Posterior vena cava (tissue), 2 donors: ENCODE data around the gene CDK6. TPM values are rescaled to one million over a fixed set of nuclear protein-coding genes. Genes with fewer than 3 reads are reported as not detected.

Source experiments
- DNase-seq: peaks from one replicate; pipeline ENCODE4 v3.0.0-alpha.2; 2020; ENCODE audit warnings: low spot score
- intact Hi-C, 2 donors: fragments of 100-400 bp; cut with DNase I; formaldehyde crosslinking; loops; one replicate each; pipeline versions ENCODE4 v1.14.1 to v1.14.2; 2022 to 2023
- total RNA-seq, 2 donors: library from RNA; stranded (reverse); fragmentation: NEBNext Ultra II Directional; extraction: Animal tissue kit (Norgen Biotek cat#: 25700); gene quantifications; one replicate each; pipeline ENCODE4 v1.2.1, GENCODE V29; 2021
- donor health status: DM: yes; HTN: yes; CAD: no.
- donor health status: DM: yes; HTN: yes; CAD: no.

Gene CDK6
- total RNA-seq, 2 donors from 2014 or later, result 19.1 to 24.9 TPM

DNA sequence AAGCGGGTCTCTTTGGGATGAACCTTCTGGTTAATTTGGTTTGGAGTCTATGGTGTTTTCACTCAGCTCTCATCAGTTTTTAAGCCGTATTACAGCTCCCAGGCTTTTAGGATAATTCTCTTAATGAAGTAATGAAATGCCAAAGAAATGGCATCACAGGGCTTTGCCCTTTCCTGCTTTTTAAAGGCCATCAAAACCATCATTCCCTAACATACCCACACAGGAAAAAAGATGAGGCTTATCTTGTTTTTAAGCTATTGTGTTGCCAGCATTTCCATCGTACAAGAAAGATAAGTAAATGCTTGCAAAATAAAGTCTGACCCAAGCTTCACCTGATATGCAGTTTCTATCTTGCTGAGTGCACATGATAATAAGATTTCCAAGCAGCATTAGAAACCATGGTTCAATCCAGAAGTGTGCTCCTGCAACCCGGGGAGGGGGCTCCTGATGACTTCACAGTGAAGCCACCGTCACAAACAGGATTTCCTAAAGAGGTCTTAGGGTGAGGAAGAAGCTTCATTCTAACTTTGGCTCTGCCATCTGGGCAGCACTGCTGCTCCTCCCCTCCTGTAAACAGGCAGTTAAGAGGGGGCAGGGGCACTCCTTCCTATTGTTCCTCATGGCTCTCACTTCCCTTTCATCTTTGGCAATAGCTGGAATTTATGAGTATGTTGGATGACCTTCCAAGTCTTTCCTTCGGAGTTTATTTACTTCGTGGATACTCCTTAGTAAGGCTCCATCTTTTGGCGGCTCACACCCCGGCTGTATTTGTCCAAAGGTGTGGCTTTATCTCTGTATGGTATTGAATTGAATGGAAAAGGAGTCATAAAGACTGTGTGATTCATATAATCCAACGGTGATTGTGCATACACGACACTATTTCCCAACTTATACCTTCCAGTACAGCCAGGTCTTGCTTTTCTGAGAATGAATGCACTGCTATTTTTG is 191.0 kb downstream of the CDK6 start:
- no peak for DNase-seq
- intact Hi-C loops, result loop anchor here in 1 of 2 donors (10.0 kb wide), 1 partner anchor 49 kb away; no protein-coding TSS in a partner anchor

- DNase-seq, result no peak
- intact Hi-C loops, result loop anchor here in 1 of 2 donors (10.0 kb wide), 1 partner anchor 50 kb away; no protein-coding TSS in a partner anchor
Measured at GRCh38 chr7:92644406-92645113, 191.8 kb downstream of the CDK6 start.

- intact Hi-C loops, result loop anchor here in 1 of 2 donors (10.0 kb wide), 1 partner anchor 51 kb away; no protein-coding TSS in a partner anchor
- DNase-seq, result no peak
Measured at GRCh38 chr7:92643821-92644220, 192.6 kb downstream of the CDK6 start.

- intact Hi-C loops, result loop anchor here in 1 of 2 donors (10.0 kb wide), 1 partner anchor 53 kb away; no protein-coding TSS in a partner anchor
- no peak for DNase-seq
Measured at GRCh38 chr7:92641921-92642511, 194.4 kb downstream of the CDK6 start.

- intact Hi-C loops, result loop anchor here in 1 of 2 donors (10.0 kb wide), 2 partner anchors 55 to 195 kb away; partner anchors contain the start of gene CDK6
Measured at GRCh38 chr7:92639966-92640365, 196.4 kb downstream of the CDK6 start.

GRCh38 chr7:92639213-92639896 is 197.0 kb downstream of the CDK6 start:
- intact Hi-C loops, result loop anchor here in 1 of 2 donors (10.0 kb wide), 1 partner anchor 195 kb away; the partner anchor contains the start of gene CDK6
- no peak for DNase-seq

More at GRCh38 chr7:92639966-92640365, 196.4 kb downstream of the CDK6 start:
- DNase-seq, result no peak

- intact Hi-C loops, result loop anchor here in 1 of 2 donors (10.0 kb wide), 1 partner anchor 199 kb away; the partner anchor contains the start of gene CDK6
- DNase-seq, result no peak
Measured at GRCh38 chr7:92636018-92636560, 200.3 kb downstream of the CDK6 start.

DNA sequence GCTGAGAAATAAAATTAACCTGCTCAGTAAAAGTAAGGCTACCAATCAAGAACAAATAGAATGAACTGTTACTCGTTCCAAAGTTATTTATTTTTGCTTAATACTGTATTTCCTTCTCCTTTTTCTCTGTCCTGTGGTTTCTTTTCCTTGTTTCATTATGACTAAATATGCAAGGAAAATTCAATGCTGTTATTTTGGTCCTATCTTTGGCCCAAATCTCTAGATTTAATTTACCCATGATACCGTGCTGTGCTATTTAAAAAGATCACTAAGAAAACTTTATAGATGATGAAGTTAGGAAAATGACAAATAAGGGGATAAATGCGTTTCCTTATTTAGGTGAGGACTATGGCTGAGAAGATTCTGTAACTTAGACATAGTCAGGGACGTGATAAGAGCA is 200.8 kb downstream of the CDK6 start:
- DNase-seq, result no peak
- intact Hi-C loops, result loop anchor here in 1 of 2 donors (10.0 kb wide), 1 partner anchor 199 kb away; the partner anchor contains the start of gene CDK6

DNA sequence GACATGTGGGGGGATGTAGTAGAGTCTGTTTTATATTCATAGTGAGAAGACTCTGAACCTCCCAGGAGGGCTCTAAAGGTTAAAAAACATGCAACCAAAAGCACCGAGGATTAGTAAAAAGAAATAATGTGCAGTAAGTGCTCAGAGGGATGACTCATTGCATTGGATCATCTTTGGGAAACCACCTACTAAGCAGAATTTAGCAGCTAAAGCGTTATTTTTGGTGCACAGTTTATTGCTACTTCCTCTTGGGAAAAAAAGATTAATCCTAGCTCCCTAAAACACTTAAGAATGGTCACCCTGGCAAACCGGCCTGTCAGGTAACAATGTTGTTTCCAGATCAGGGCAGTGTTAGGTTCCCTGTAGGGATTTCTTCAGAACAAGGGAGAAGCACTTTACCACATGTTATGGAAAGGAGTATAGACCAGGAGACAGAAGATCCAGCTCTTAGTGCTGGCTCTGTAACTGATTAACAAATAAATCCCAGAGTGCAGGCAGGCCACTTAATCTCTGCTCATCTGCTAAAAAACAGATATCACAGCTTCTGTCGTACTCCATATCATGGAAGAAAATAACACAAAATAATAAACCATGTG is 201.4 kb downstream of the CDK6 start:
- no peak for DNase-seq
- intact Hi-C loops, result loop anchor here in 1 of 2 donors (10.0 kb wide), 1 partner anchor 200 kb away; the partner anchor contains the start of gene CDK6

GRCh38 chr7:92634205-92634604 is 202.2 kb downstream of the CDK6 start:
- intact Hi-C loops, result loop anchor here in 1 of 2 donors (10.0 kb wide), 1 partner anchor 201 kb away; the partner anchor contains the start of gene CDK6
- DNase-seq, result no peak

DNA sequence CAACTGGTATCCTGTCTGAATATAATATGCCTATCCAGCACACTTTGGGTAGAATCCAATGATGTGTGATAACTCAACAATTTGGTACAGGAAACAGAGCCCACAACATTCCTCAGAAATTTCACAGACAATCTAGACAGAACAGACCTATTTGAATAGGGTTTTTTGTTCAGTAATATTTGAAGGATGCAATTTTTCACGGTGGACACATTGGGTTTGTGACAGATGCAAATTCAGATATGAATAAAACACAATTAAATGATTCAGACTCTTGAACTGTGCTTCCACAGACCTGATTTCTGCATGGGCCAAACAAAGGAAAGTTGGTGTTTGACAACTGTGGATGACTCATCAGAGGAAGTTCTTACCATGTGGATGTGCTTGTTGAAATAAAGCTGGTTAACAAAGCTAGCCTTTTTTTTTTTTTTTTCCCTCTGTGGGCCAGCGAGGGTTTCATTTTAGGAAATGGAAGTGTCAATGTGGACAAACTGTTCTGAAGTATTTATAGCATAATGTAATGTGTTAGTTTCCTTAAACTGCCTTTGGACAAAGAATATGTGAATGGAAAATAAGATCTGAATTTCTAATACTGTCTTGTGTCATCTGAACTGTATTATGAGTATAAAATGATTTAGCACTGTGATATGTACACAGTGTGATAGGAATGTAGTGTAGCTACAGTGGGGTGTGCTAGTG is 203.0 kb downstream of the CDK6 start:
- intact Hi-C loops, result loop anchor here in 1 of 2 donors (10.0 kb wide), 1 partner anchor 201 kb away; the partner anchor contains the start of gene CDK6

DNA sequence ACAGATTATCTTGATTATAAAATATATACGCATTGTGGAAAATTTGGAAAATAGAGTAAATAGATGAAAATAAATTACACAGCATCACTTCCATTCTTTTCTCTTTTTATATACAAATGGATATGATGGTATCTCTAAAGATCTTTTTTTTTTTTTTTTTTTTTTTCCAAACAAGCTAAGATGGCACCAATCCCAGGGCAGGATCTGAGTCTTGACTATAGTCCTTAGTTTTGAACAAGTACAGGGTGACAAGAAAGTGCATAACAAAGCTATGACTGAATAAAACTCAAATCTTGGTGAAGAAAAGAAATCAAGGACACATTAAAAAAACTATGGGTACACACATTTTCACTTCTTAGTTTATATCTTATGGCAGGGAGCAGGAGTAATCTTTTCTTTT is 203.6 kb downstream of the CDK6 start:
- intact Hi-C loops, result loop anchor here in 1 of 2 donors (10.0 kb wide), 1 partner anchor 202 kb away; the partner anchor contains the start of gene CDK6
- DNase-seq, result no peak

More for the DNA sequence above, 203.0 kb downstream of the CDK6 start:
- no peak for DNase-seq

DNA sequence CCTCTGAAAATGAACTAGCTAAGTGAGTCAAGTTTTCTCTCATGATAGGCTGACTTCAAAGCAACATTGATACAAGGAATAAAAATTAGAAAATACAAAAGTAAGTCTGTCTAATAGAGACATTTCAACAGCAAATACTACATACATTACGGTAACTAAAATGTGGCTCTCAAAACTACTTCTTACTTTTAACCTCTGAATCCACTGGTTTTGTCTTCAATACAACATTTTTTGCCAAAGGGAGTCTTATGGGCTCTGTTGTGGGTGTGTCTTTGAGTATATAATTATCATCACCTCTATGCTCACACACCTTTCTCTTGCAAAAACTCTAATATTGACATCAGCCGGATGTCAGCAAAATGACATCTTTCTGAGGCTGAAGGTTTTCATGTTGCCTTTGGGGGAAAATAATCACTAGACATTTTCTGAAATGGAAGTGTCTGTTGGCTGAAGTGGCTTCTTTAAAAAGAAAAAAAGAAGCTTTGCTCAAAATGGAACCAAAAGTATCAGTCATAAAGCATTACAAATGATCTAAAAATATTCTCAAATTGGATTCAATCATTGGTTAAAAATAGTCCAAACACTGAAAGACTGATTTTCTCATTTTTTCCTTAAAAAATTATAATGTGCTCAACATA is 204.4 kb downstream of the CDK6 start:
- intact Hi-C loops, result loop anchor here in 1 of 2 donors (10.0 kb wide), 1 partner anchor 203 kb away; the partner anchor contains the start of gene CDK6
- DNase-seq, result no peak

DNA sequence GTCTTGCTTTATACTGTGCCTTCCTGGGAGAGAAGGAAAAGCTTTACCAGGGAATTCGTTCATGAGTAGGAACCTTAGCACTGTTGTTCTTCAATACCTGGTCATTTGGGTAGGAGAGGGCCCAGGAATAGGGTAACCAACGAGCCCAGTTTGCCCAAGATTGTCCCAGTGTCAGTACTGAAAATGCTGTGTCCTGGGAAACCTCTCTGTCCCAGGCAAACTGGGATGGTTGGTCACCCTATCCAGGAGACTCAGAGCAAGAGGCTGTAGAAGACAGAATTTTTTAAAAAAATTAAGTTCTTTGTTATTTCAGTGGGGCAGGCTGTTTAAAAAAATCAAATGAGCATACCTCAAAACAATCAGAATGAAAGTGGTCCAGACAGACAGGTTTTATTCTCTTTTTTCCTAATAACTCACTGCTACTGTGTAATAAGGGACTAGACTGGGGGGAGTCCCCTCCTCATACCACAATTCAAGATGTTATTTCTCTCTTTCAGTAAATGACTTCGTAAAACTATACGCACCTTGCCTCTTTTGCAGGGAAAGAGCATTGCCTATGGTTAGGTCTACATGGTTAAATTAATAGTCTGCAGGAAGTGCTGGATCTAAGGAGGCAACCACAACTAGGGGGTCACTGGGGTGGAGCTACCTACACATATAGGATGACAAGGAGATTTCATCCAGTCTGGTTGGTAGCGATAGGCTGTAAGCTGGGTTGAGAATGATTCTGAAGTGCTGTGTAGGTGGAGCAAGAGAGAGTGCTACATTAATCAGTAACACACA is 205.1 kb downstream of the CDK6 start:
- intact Hi-C loops, result loop anchor here in 1 of 2 donors (10.0 kb wide), 1 partner anchor 204 kb away; the partner anchor contains the start of gene CDK6
- no peak for DNase-seq

DNA sequence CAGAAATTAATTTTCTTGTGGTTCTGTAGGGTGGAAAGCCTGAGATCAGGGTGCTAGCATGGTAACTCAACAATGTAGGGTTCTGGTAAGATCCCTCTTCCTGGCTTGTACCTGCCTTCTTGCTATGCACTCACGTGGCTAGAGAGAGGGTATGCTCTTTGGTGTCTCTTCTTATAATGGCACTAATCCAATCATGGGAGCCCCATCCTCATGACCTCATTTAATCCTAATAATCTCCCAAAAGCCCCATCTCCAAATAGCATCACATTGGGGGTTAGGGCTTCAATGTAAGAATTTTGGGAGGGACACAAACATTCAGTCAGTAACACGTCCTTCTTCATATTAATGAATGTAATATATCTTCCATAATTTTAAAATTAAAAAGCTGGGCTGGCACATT is 206.6 kb downstream of the CDK6 start:
- intact Hi-C loops, result loop anchor here (10.0 kb wide), 1 partner anchor 205 kb away; the partner anchor contains the start of gene CDK6 (in 2 of the 2)
- no peak for DNase-seq
